Breast epithelium (tissue), 3 donors: ENCODE results near the gene SDK2.

Experiments
- CTCF ChIP-seq, 3 donors: fragments of 450-650 bp; IDR thresholded peaks; one replicate each; pipeline ENCODE4 v1.5.1; 2016 to 2017; ENCODE audit warnings: antibody characterized with exemption in 3 of 3, mild to moderate bottlenecking in 3 of 3, moderate library complexity in 3 of 3
- POLR2A ChIP-seq: fragments of 450-650 bp; IDR thresholded peaks from one replicate; pipeline ENCODE4 v1.6.1; 2016; ENCODE audit warnings: antibody characterized with exemption, mild to moderate bottlenecking, moderate library complexity
- POLR2AphosphoS5 ChIP-seq, 3 donors: sonication (generic); formaldehyde crosslinking; IDR thresholded peaks; one replicate each; pipeline ENCODE4 v1.6.1; 2017; ENCODE audit warnings: antibody characterized with exemption in 3 of 3

GRCh38 chr17:73538445-73538844 lies 105.8 kb downstream of the SDK2 start:
- no peak for TF ChIP-seq POLR2A
- no peak for TF ChIP-seq CTCF (IDR thresholded peaks at IDR 0.05)
- no peak for TF ChIP-seq POLR2AphosphoS5 (IDR thresholded peaks at IDR 0.05)
